Activated CD8-positive, alpha-beta memory T cell treated with anti-CD3 and anti-CD28 coated beads for 48 hours (primary cell): ENCODE results near the gene PI4KA.
"Not testable (repeated sequence)": the region's sequence is repeated elsewhere in the genome, so short reads cannot be mapped to it uniquely, and the experiment has no call there.

Source experiments
- DNase-seq, 3 experiments: peaks; one replicate each; pipeline ENCODE4 v3.0.0-alpha.2; 2020; ENCODE audit warnings: low read depth in 2 of 3, low spot score in 2 of 3

Gene PI4KA

DNA sequence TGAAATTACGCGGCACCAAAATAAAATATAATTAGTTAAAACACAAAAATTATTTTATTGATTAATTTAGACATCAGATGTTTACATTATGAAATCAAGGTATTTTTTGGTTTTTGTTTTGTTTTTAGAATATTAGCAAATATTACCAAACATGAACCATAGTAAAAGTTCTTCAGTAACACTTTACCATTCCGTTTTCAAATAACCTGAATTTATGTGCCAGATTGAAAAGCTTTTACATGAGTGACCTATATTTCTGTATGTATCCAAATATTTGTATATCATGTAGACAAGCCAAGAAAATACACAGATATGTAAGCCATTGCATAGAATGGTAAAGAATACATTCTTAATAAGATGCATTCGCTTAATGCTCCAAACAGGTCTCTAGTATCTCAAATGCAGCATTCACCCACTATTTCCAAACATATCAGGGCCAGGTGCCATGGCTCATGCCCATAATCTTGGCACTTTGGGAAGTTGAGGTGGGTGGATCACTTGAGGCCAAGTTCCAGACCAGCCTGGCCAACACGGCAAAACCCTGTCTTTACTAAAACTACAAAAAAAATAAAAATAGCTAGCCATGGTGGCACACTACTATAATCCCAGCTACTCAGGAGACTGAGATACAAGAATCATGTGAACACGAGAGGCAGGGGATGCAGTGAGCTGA, 187.1 kb downstream of the PI4KA start:
- DNase-seq: no peak

DNA sequence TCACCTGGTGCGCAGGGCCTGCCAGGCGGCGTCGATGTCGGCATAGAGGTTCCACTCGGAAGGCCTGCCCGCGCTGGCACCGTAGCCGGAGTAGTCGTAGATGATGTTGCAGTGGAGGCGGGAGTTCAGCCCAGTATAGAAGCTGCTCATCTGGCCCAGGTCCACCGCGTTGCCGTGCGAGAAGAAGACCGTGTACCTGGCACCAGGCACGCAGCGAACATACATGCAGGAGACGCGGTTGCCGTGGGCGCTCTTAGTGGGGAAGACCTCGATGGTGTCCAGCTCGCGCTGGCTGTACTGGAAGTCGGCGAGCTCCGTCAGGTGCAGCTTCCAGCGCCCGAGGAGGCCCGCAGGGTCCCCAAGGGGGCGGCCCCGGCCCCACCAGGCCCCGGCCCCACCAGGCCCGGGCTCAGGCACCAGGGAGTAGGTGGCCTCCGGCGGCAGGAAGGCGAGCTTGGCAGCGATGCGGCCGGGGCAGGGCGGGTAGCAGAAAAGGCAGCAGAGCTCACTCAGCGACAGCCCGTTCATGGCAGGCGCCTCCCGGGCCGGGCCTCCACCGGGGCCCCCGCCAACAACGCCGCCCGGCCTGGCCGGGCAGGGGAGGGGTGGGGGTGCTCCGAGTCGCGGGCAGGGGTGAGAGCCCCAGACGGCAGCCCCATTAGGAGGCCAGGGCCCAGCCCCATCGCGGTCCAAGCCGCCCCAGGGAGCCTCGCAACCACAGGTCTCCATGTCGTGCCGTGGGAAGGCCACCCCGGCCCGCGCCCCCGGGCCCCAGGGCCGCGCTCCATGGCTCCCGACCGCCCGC, 188.0 kb downstream of the PI4KA start:
- not testable (repeated sequence) for DNase-seq

DNA sequence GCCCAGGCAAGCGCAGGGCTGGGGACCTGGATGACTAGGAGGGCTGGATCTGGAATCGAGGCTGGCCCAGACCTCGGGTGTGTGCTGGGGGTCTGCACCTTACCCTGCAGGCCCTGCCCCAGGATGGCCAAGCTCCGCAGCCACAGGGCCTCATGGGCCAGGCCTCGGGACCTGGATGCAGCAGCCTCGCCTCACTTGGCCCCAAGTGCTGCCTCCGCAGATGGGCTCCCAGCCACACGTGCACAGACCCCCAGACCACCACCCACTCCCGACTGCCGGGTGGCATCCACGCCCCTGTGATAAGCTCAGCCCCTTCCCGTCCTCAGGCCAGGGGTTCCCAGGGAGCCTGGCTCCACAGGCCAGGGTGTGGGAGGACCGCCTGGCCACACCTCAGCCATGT, 188.7 kb downstream of the PI4KA start:
- DNase-seq: not testable (repeated sequence)

DNA sequence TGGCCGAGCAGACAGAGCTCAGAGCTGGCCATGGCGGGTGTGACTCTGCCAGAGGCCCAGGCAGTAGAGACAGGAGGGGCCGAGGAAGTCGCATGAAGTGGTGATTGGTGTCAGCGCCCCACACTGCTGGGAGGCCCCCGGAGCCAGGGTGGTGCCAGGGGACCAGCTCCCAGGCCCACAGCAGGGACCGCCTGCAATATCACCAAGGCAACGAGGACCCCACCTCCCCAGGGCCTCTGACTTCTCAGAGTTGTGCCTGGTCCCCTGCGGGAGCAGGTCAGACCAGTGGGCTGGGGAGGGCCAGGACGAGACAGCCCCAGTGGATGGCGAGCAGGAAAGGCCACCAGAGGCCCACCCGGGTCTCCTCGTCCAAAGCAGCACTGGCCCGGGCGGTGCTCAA, 189.1 kb downstream of the PI4KA start:
- DNase-seq: not testable (repeated sequence)

DNA sequence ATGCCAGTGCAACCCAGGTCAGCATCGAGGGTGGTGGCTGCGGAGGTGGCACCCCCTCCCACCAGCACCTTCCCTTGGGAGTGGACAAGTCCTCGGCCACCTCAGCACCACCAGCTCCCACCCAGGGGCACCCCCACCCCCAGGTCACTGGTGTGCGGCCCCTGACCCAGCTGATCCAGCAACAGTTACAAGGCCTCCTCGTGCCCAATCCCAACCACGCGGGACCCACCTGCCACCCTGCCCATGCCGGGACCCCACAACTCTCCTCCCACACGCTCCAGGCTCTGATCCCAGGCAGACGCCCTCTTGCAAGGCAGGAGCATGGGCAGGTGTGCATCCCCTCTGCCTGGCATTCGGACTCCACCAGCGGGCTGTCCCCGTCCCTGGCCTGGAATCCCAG, 189.8 kb downstream of the PI4KA start:
- DNase-seq: not testable (repeated sequence)

DNA sequence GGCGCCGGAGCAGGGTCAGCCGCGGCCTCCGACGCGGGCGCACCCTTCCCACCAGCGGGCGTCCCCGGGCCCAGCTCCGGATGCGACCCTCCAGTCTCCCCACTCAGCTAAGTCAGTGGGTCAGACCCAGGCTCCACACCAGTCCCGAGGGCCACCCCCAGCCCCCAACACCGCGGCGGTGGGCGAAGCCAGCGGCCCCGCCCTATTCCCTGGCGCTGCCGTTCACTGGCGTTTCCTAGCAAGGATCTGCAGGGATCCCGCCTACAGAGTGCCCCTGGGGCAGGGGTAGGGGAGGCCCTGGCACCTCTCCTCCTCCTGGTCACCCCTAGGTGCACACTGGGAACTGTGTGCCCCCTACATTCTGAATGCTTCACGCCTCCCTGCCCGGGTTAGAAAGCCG, 190.4 kb downstream of the PI4KA start:
- not testable (repeated sequence) for DNase-seq

DNA sequence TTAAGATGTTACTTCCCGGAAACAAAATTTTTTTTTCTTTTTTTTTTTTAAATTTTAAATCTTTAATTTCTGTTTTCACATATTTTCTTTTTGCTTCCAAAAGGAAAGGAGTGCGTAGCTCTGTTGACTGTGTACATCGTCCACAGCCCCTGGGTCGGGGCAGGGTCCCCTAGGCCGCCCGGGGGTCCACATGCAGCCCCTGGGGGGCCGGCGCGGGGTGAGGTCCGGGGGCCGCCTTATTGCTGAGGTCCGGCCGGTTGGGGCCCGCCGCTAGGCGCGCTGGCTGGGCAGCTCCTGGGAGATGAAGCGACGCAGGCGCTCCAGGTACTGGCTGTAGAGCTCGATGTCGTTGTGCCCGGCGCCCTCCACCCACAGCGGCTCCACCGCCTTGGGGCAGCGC, 191.1 kb downstream of the PI4KA start:
- DNase-seq: not testable (repeated sequence)

DNA sequence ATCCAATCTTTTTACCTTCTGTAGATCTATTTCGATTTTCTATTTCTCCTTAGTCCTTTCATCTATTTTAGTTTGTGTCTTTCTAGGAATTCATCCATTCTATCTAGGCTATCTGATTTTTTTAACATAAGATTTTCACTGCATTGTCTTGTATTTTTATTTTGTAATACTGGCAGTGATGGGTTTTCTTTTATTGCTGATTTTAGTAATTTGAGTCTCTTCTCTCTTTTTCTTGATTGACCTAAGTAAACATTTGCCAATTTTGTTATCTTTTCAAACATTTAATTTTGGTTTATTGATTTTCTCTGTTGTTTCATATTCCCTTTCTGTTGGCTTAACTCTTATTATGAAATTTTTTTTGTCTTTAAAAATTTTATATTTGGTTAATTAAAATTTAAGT, 192.1 kb downstream of the PI4KA start:
- no peak for DNase-seq

DNA sequence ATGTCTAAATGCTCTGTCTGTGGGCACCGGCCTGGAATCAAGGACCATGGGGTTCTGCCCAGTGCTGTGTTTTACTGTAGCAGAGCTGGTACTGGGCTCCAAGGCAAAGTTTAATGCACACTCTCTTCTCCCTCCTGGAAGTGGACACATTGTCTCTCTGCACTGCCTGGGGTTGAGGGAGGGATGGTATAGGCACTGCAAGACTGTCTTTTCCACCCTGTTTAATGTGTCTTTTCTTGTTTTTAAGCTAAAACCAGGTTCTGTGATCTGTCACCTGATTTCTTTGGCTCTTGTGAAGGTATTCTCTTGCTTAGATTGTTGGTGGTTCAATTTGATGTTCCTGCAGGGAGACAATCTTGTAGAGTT, 194.0 kb downstream of the PI4KA start:
- no peak for DNase-seq

DNA sequence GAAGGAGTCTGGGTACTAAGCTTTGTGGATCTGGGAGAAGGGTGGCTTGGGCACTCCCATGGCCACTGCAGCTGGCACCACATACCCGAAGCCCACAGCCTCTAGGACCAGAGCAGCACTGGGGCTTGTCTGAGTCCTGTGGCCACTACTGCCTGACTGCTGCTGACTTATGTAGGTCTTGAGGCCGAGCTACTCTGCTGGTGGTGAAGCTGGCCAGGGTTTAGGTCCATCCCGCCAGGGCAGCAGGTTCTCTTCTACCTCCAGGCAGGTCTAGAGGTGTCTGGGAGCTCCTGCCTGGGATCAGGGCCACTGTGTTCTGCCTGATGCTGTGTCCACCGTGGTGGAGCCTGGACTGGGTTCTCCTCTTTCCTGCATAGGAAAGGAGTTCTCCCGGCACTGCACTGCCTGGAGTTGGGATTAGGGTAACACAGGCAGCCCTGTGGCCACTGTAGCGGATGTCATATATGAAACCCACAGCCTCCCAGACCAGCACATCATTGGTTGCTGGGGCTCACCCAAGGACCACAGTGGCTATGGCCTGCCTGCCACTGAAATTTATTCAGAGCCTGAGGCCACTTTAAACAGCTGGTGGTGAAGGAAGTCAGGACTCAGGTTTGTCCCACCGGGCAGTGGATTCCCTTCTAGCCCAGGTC, 194.5 kb downstream of the PI4KA start:
- DNase-seq: no peak

DNA sequence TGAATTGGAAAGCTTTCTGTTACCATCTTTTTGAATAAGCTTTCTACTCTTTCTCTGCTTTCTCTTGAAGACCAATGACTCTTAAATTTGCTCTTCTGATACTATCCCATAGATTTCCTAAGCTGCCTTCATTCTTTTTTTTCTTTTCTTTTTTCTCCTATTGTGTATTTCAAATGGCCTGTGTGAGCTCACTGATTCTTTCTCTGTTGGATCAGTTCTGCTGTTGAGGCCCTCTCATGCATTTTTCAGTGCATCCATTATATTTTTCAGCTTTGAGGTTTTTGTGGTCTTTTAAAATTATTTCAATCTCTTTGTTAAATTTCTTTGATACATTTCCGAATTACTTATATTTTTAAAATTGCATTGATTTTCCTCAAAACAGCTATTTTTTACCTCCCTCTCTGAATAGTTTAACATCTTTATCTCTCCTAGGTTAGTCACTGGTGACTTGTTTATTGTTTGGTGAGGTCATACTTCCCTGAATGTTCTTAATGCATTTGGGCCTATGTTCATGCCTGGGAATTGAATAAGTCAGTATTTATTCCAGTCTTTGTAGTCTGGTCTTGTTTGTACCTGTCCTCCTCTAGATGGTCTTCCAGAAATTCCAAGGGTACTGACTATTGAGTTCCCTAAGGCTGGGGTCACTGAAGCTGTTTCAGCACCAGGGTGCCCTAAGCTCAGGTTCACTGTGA, 195.3 kb downstream of the PI4KA start:
- DNase-seq: no peak

DNA sequence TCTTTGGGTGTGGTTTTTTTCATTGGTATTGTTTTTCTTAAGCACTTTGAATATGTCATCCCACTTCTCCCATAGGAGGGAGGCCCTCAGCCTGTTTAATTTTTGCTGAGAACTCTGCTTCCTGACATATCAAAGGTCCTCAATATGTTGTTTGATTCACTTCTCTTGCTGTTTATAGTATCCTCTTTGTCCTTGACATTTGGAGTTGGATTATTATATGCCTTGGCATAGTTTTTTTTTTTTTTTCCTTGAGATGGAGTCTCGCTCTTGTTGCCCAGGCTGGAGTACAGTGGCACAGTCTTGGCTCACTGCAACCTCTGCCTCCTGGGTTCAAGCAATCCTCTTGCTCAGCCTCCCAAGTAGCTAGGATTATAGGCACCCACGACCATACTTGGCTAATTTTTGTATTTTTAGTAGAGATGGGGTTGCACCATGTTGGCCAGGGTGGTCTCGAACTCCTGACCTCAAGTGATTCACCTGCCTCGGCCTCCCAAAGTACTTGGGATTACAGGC, 196.0 kb downstream of the PI4KA start:
- DNase-seq: not testable (repeated sequence)

DNA sequence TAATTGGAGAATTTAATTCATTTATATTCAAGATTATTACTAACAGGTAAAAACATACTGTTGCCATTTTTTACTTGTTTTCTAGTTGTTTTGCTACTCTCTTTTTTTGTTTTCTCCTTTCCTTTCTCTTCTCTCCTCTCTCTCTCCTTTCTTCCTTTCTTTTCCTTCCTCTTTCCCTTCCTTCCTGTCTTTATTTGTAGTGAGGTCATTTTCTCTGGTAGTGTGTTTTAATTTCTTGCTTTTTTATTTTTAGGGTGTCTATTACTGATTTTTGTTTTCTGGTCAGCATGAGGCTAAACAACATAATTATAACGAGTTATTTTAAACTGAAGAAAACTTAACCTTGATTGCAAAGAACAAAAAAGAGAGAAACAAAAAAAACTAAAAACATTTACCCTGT, 197.1 kb downstream of the PI4KA start:
- no peak for DNase-seq

DNA sequence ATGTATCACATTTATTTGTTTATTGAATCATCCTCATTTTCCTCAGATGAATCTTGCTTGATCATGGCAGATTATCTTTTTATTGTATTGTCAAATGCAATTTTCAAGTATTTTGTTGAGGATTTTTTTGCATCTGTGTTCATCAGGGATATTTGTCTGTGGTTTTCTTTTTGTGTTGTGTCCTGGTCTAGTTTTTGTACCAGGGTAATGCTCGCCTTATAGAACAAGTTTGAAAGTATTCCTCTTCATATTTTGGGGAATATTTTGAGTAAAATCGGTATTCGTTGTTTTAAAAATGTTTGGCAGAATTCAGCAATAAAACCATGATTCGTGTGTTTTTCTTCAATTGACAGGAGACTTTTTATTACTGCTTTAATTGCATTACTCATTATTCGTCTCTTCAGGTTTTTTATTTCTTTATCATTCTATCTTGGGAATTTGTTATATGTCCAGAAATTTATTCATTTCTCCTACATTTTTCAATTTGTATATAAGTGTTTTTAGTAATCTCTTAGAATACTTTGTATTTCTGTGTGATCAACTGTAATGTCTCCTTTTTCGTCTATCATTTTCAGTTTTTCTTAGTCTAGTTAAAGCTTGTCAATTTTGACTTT, 198.1 kb downstream of the PI4KA start:
- DNase-seq: no peak

DNA sequence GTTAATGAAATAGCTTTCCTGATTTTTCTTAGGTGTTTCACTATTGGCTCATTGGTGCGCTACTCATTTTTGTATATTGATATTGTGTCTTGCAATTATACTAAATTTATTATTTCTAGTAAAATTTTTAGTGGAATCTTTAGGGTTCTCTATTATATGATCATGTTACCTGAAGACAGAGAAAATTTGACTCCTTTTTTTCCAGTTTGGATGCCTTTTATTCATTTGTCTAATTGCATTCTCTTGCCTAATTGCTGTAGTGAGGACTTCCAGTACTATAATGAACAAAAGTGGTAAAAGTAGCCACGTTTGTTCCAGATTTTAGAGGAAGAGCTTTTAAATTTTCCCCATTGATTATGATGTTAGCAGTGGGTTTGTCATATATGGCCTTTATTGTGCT, 198.7 kb downstream of the PI4KA start:
- DNase-seq: no peak

DNA sequence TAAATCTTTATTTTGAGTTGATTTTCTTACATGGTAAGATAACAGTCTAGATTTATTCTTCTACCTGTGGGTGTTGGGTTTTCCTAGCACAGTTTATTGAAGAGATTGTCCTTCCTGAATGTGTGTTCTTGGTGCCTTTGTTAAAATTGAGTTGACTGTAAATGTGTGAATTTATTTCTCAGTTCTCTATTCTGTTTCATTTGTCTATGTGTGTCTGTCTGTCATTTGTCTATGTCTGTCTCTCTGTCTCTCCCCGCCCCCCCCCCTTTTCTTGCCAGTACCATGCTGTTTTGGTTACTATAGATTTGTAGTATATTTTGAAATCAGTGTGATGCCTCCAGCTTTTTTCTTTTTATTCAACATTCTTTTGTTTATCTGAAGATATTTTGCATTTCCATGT, 199.4 kb downstream of the PI4KA start:
- no peak for DNase-seq

DNA sequence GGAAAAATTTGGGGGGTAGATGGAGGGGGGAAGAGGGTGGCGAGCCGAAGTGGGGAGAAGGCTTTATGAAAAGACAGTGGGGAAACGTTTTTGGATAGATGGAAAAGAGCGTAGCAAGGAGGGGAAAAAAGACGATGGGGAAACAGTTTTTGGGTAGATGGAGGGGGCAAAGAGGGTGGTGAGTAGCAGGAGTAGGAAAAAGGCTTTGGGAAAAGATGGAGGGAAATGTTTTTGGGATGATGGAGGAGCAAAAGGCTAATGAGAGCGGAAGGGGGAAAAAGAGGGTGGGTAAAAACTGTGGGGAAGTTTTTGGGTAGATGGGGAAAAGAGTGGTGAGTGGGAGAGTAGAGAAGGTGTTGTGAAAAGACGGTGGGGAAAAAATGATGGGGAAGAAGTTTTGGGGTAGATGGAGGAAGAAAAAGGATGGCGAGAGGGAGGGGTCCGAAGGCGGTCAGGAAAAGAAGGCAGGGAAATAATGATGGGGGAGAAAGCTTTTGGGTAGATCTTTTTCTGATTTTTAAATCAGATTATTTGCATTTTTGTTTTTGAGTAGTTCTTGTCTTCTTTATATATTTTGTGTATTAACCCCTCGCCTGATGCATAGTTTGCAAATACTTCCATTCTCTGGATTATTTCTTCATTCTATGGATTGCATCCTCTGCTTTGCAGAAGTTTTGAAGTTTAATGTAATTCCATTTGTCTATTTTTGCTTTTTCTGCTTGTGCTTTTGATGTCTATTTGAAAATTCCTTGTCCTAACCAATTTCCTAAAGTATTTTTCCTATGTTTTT, 200.0 kb downstream of the PI4KA start:
- DNase-seq: no peak

DNA sequence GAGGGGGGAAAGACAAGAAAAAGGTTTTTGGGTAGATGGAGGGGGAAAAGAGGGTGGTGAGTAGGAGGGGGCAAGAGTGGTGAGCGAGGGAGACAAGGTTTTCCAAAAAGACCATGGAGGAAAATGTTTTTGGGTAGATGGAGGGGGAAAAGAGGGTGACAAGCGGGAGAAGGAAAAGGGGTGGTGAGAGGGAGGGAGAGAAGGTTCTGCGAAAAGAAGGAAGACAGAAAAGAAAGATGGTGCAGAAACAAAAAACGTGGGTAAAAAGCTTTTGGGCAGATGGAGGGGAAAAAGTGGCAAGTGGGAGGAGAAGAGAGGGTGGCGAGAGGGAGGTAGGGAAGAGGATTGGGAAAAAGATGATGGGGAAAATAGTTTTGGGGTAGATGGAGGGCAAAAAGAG, 200.6 kb downstream of the PI4KA start:
- no peak for DNase-seq
